GM19035 (cell line): ENCODE results near the gene TRIM65.

Source experiments
- ATAC-seq: cut with Tn5 transposase; IDR thresholded peaks from one replicate; pipeline ENCODE4 v1.9.1; 2021; ENCODE audit not compliant: unreplicated experiment

The TRIM65 gene, protein sequence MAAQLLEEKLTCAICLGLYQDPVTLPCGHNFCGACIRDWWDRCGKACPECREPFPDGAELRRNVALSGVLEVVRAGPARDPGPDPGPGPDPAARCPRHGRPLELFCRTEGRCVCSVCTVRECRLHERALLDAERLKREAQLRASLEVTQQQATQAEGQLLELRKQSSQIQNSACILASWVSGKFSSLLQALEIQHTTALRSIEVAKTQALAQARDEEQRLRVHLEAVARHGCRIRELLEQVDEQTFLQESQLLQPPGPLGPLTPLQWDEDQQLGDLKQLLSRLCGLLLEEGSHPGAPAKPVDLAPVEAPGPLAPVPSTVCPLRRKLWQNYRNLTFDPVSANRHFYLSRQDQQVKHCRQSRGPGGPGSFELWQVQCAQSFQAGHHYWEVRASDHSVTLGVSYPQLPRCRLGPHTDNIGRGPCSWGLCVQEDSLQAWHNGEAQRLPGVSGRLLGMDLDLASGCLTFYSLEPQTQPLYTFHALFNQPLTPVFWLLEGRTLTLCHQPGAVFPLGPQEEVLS

DNA sequence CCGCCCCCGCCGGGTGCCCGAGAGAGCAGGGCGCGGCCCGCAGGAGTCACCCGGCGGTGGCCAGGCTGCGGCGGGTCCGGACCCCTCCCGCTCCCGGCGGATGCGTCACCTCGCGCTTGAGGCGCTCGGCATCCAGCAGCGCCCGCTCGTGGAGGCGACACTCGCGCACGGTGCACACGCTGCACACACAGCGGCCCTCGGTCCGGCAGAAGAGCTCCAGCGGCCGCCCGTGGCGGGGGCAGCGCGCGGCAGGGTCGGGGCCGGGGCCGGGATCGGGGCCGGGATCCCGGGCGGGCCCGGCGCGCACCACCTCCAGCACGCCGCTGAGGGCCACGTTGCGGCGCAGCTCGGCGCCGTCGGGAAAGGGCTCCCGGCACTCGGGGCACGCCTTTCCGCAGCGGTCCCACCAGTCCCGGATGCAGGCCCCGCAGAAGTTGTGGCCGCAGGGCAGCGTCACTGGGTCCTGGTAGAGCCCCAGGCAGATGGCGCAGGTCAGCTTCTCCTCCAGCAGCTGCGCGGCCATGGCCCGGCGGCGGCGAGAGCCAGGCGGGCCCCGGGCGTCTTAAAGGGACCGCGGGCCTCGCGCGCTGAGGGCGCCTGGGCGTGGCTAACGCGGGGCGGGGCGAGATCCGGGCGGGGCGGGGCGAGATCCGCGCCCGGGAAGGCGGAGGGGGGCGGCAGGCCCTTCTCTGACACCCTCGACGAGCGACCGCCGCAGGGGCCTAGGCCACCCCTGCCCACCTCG lies at the start of gene TRIM65:
Gene TRIM65 (minus strand): TSS at position 537 of the 745 bp plus-strand sequence. CDS start 14 bp downstream, at position 523.
- ATAC-seq, result peak; percentile 77

DNA sequence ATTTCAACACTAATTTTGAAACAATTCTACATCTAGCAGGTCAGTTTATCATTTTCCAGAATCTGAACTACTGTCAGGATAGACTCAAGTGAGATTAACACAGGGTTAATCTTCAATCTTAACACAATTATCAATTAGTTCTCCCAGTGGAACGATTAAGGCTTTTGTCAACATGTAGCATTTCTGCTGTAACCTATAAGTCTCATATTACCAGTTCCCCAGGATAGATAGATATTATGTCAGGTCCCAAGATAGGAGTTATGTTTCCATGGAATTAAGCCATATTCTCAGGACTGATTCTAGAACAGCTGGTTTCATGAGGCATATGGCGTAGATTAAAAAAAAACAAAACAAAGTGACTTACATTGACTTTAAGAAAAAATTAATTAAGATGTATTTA lies 48.5 kb upstream of the TRIM65 start:
- no peak for ATAC-seq

DNA sequence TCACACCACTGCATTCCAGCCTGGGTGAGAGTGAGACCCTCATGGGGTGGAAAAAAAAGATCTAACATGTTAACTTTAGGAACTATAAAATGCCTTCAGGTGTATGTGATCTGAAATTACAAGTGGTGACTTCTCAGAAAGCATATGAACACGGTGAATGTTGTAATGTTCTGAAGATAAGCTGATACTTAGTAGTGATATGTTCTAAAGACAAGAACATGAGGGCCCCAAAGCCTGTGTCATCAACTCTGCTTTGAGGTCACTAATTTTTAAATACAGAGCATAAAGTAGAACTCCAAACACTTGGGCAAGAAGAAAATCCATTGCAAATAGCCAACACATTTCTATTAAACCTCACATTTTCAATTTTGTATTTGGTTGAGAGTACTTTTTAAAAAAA lies 46.7 kb upstream of the TRIM65 start:
- ATAC-seq, result no peak

DNA sequence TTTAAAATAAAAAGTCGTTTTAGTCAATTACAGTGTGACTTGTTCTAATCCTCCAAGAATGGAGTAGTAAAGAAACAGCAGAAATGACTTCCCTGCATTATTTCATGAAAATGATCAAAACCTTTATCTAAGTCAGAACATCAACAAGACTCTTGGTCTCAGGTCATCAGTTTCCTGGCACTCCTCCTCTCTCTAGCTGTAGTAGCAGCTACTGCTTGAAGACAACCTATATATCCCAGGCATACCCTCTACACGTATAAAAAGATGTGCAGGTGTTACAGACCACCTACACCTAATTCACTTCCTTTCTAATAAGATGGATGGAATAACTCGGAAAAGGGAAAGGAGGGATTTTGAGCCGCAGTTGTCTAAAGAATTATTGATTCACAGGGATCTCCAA lies 45.7 kb upstream of the TRIM65 start:
- no peak for ATAC-seq

DNA sequence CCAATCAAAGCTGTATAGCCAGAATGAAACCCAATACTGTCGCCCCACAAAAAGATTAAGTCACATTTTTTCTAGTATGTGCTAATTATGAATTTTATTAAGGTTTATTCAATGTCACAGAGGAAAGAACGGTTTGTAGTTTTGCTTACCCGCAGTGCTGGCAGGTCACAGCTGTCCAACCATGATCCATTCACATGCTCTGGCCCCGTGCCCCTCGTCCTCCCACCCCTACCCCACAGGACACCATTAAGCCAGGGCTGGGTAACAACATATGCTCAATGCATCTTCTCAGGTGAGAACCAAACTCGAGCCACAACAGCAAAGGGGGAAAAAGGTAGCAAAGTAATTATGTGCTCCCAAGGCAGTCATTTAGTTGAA lies 44.7 kb upstream of the TRIM65 start:
- ATAC-seq, result no peak

DNA sequence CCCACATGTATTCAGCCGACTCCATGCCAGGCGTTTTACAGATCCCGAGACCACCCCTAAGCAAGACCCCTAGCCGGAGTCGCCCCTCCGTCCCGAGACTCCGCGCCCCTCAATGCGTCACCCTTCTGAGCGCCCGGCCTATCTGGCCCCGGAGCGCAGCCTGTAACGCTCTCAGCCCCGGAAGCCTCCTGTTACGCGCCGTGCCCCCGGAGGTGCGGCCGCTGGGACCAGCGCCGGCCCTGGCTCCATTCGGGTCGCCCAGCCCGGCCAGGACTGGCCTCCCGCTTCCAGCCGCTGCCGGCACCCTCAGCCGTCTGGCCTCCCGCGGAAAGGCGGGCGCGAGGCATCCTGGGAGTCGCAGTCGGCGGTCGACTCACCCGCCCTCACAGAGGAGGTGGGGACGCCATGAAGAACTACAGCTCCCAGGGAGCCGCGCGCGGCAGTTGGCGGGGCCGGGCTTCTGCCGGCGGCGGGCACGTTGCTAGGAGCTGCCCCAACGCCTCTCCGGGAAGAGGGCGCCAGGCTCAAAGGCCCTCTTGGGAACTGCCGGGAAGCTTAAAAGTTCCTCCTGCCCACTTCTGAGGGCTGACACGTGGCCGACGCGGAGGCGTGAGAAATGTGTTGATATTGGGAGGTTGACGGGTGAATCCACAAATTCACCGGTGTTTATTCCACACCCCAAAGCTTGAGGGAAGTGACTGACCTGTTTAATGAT lies 44.1 kb upstream of the TRIM65 start, which contains the start of gene FBF1:
Gene FBF1 (minus strand): TSS at position 316 of the 715 bp plus-strand sequence. CDS start 2,893 bp downstream, outside the sequence.
- ATAC-seq, result peak; percentile 94

DNA sequence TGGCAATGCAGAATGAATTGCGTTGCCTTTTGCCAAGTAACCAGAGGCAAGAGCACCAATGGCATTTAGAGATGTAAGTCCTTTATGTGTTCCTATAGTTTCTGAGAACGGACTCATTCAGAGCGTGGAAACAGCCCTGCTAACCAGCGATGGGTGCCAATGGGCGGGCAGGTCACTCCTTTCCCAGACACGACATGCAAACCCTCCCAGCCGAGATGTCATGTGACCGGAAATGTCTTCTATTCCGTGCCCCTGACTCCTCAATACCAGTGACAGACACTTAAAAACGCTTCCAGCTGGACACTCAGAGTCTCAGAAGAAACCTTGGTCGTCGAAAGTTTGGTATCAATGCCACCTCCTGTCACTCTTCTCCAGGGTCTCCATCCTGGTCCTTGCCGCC lies 40.9 kb upstream of the TRIM65 start:
- no peak for ATAC-seq

DNA sequence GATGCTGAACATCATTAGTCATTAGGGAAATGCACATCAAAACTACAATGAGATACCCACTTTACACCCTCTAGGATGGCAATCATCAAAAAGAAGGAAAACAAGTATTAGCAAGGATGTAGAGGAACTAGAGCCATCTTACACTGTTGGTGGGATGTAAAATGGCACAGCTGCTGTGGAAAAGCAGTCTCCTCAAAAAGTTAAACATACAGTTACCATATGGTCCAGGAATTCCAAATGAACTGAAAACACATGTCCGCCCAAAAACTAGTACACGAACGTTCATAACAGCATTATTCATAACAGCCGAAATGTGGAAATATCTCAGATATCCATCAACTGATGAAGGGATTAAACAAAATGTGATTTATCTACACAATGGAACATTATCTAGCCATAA lies 37.1 kb upstream of the TRIM65 start:
- no peak for ATAC-seq

DNA sequence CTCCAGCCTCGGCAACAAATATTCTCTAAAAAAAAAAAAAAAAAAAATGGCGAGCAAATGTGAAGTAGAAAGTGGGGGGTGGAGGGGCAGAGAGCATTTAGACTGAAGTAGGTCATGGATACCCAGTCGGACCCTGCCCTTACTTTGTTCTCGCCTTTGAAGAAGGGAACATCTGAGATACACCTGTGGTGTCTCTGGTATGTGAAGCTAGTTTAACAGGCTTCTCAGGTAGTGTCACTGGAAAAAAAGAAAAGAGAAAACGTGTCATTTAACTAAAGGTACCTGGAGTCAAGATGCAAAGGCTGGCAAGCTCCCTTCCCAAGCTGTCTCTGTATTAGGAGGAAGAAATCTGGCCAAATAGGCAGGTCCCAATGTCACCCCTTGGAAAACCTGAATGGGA lies 36.1 kb upstream of the TRIM65 start:
- ATAC-seq, result no peak

DNA sequence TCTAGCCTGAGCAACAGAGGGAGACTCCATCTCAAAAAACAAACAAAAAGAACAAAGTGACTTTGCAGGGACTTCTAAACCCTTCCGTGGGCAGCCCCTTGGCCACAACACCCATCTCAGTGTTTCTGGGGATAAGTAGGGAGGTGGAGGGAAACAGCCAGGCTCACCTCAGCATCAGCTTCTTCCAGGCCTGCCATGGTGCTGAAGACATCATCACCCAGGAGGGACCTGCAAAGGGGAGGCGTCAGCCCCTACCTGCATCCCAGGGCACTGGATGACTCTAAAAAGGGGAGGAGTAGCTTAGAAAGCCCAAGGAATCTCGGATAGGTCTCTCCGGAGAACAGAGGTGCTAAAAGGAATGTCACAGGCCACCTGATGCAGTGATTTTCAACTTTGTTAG lies 34.3 kb upstream of the TRIM65 start:
- ATAC-seq, result no peak

DNA sequence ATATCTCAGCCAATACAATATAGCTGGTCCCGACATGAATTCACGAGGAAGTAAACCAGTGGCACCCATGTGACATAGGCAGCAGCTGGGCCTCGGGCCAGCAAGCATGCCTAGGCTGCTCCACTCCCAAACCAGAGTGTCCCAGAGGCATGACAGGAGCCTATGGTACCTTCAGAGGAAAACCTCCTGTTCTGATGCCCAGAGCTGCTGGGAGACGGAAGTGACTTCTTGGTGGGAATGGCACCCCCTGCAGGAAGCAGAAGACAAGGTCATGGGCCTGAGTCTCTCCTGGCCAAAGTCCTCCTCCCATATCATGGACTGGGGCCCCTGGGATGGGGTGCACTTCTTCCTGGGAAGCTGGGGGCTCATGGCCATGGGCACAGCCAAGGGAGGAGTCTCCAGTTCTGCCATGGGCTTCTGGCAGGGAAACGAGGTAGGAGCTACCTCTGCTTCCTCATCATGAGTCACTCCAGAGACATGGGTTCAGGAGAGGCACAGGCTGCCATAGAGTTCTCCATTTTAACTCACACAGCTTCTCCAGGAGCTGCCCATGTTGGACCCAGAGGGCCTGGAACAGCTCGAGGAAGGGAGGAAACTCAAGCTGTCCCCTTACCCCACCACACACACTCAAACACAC lies 30.7 kb upstream of the TRIM65 start:
- ATAC-seq, result no peak

DNA sequence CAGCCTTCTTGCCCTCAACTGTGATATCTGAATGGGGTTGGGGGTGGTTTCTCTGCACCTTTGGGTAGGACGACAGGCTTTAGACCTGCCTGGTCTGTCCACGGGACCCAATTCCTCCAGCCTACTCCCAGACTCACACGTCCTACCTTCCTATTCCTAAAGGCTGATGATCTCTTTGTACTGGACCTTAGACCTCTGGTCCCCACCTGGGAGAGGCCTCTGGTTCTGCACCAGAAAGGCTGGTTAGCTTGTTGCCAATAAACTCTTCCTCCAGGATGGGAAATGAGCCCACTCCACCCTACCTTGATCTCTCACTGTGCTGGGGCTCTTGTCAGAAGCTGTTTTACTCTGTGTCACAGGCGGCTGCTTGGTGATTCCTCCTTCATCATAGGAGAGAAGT lies 29.7 kb upstream of the TRIM65 start:
- no peak for ATAC-seq

DNA sequence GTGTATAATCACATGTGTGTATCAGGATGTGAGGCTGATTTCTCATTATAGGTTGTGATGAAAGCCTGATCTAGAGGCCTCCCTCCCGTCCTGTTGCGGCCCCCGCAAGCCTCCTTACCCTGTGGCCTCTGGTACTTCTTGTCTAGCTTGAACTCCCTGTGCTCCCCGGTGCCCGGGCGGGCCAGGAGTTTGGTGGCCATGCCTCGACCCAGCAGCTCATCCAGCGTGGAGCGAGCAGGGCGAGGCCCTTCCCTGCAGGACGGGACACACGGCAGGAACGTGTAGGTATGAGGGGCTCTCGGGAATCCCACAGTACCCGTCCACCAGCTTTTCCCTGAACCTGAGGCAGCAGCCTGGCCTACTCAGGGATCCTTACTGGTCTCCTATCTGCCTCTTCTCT lies 29.2 kb upstream of the TRIM65 start:
- ATAC-seq, result no peak

DNA sequence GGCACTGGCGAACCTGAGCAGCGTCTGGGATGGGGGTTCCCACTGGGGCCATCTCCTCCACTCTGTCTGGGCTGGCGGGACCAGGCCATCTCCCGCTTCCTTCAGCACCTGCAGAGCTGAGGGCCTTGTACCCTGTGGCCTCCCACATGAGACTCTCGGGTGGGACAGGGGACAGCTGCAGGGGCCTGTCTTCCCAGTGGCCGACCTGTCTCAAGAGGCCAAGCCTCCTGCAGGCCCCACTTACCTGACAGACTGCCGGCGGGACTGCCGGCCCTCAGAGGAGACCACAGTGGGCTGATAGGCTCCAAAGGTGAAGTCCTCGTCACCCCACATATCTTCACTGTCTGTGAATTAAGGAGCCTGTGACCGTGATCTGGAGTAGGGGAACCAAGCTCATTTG lies 28.4 kb upstream of the TRIM65 start:
- ATAC-seq, result no peak

DNA sequence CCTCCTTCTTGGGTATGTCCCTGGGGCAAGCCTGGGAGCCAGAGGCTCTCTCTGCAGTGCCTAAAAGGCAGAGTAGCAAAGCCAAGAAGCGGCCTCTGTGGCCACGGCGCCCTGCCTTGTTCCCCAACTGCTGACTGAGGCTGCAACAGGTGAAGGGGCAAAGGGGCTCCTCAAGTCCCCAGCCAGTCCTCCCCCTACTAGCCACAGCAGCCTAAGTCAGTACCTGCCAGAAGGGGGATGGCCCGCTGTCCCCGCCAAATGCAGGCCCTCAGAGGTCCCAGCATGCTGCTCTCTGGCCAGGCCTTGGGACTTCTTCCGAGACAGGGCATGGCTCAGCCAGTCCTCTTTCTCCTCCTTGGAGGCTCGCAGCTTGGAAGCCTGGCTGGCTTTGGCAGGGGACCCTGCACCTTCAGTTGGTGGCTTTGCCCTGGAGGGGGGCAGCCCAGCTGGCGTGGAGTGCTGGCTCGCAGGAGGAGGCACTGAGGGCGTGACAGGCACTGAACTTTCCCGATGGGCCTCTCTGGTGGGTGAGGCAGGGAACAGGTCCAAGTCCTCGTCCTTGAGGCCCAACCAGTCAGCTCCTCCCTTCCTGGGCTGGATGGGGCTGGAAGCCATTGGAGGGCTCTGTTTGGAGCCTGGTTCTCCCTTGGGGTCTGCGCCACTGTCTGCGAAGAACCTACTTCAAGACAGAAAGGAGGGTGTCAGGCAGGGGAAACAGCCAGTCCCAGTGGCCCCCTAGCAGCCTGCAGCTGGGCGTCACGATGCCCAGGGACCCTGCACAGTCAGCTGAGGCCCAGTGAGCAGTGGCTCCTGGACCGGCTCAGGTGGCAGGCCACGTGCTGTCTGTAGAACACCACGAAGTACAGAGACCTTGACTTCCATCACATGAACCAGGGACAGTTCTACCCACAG lies 26.5 kb upstream of the TRIM65 start:
- no peak for ATAC-seq

DNA sequence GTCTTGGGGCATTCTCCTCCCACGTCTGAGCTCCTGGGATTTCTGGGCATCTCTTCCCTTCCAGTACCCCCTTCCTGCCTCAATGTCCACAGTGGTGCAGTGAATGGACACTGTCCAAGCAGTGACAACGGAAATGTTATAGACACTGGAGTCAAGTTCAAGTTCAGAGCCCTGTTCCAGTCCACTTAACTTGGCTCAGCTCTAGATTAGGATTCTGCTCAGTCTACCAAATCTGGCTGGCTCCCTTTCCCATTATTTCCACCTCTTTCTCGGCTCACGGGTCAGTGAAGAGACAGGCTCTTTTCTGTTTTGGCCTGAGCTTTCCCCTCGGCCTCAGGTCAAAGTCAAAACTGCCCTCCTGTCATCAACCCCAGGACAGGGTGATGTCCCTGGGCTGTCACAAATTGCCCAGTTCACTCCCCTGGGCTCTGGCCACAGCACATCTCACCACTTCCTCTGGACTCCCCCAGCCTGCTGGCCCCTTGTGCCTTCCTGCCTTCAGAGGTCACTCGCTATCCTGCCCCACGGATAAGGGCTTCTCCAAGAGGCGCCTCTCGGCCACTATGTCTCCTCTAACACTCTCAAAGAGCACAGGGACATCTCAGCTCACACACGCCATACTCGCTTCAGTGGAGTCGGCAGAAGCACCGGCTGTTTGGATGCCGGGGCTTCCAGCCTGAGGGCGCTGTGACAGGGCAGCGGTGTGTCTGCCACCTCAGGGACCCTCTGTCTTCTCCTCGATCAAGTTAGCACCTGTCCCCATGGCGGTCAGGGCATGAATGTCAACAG lies 25.6 kb upstream of the TRIM65 start:
- ATAC-seq, result no peak

DNA sequence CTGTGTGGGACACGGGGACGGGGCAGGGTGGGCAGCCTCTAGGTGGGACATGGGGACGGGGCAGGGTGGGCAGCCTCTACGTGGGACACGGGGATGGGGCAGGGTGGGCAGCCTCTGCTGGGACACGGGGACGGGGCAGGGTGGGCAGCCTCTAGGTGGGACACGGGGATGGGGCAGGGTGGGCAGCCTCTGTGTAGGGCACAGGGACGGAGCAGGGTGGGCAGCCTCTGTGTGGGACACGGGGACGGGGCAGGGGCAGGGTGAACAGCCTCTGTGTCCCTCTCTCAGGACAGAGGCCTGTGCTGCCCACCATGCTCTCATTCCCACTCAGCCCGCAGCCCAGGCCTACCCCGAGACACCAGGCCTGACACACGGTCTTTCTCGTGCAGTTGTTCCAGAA lies 24.8 kb upstream of the TRIM65 start:
- no peak for ATAC-seq

DNA sequence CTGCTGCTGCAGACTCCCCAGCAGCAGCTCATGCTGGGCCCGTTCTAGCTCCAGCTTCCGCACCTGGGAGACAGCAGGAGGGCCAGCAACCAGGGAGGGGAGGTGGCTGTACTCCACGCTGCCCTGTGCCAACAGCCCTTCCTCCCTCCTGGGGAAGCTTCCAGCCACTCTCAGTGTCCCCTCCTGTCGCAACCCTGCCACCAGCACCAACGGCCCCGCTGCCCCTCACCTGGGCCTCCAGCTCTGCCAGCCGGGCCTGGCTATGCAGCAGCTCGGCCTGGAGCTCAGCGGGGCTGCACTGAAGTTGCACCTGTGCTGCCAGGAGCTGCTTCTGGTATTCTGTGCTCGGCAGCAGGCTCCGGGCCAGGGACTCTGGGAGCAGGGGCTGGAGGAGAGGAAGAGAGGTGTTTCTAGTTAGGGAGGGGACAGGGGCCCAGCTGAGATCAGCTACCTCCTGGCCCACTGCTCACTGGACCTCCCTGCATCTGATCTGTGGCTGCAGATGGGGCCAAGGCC lies 23.4 kb upstream of the TRIM65 start:
- ATAC-seq, result no peak

DNA sequence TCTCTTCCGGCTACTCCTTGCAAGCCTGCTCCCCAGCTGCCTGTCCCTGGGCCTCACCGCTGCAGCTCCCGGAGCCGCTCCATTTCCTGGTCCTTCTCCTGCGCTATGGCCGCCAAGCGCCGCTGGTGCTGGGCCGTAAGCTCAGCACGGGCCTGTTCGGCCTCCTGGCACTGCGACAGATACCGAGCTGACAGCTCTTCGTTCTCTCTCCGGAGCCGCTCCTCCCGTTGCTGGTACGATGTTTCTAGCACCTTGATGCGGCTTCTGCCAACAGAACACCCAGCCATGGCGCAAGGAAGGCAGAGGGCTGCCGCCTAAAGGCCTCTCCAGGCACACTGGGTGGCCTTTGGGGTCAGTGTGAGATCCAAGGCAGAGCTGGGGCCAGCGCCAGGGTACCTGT lies 22.9 kb upstream of the TRIM65 start:
- no peak for ATAC-seq
